GM12873 (cell line): Measurements from ENCODE around the gene KDELR1.
A peak's percentile ranks its signal among the peaks of the same experiment; 100 is the strongest.

Experiments used
- CTCF ChIP-seq: IDR thresholded peaks from 2 replicates; pipeline ENCODE4 v1.5.1; 2012; ENCODE audit warnings: low read depth, mild to moderate bottlenecking, moderate library complexity, low read length, control low read depth; ENCODE audit not compliant: insufficient read depth; ENCODE audit errors: missing control alignments

KDELR1 gene

GRCh38 chr19:48391100-48392005 lies at the start of gene KDELR1:
Gene KDELR1 (minus strand): TSS chr19:48391551. CDS start chr19:48391358, 193 bp downstream.
- TF ChIP-seq CTCF = peak; percentile 98

GRCh38 chr19:48436586-48436985 lies 45.2 kb upstream of the KDELR1 start:
- no peak for TF ChIP-seq CTCF

DNA sequence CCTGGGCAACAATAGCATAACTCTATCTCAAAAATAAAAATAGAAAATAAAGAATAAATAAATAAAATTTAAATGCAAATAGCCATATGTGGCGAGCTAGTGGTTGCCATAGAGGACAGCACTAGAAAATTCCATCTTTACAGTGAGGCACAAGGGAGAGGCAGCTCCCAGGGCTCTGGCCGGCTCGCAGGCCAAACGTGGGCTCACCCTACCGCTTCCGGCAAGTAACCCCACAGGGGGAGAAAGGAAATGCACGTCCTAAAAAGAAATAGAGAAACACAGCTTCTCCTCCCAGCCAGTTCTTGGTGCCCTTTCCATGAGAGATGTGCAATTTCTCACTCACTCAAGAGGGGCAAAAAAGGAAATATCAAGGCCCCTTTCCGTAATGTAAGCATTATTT lies 42.0 kb upstream of the KDELR1 start:
- TF ChIP-seq CTCF = peak; percentile 16

DNA sequence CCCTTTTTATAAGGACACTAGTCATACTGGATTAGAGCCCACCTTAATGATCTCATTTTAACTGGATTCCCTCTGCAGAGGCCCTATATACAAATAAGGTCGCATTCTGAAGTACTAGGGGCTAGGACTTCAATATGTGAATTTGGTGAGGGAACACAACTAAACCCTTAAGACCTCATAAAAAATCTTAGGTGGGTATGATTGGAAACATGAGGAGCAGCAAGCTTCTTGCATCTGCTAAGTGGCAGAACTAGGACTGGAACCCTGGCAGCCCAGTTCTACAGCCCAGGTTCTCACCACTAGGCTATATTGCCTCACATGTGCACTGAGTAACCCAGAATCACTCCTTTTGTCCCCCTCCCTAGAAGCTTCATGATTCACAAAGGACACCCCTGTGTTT lies 37.3 kb upstream of the KDELR1 start:
- TF ChIP-seq CTCF = no peak

DNA sequence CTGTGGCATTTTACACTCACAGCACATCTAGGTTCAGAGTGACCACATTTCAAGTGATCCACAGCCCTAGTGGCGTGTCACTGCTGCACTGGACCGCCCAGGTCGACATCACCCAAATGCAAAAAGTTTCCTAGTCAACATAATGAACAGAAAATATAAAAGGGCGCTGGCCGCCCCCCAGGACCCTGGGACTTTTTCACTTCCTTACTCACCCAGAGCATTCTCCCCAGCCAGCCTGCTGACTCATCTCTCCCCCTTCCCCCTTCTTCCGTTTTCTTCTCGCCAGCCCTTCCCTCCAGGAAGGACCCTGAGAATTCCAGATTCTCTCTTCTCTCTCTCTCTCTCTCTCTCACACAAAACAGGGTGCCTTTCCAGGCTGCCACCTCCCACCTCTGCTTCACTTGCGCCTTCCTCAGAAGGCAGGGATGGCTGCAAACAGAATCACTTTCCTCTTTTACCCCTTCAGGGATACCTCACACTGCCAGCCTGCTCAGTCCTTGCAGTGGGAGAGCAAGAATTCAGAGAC lies 33.4 kb upstream of the KDELR1 start:
- TF ChIP-seq CTCF = peak; percentile 11

- no peak for TF ChIP-seq CTCF
Measured at GRCh38 chr19:48421548-48421947, 30.2 kb upstream of the KDELR1 start.

GRCh38 chr19:48419158-48419920 lies 28.0 kb upstream of the KDELR1 start:
- no peak for TF ChIP-seq CTCF
